ENCODE data around the gene SAP30BP. TPM values are rescaled to one million over a fixed set of nuclear protein-coding genes. Genes with fewer than 3 reads are reported as not detected.

SAP30BP gene
- total RNA-seq, 1 experiment from 2014 or later, result 149 TPM

GRCh38 chr17:75668489-75668888 is 1.4 kb downstream of the SAP30BP start:
- peak overlapping the region; percentile 79 to 83 for H3K4me3 ChIP-seq (replicated peaks in 1 of 2; ENCODE audit: low read depth in 1 of 2, low read length in 2 of 2)
- H2AFZ ChIP-seq (ENCODE audit: low read depth, low read length, poor library complexity, severe bottlenecking), result no peak overlapping the region
- peaks cover 13 to 19% of the 10 kb centered on the region in 2 experiments; a peak in 3 of 4 replicates for H3K4me1 ChIP-seq (ENCODE audit: control insufficient read depth in 1 of 2, insufficient read depth in 2 of 2, low read length in 2 of 2)
- peak overlapping the region; percentile 89 for H3K9ac ChIP-seq (ENCODE audit: low read length)
- no peak for DNase-seq (ENCODE audit: low read depth, low spot score)
- BruUV-seq (replicated peaks), result no TSS peak
- peak overlapping the region; percentile 81 for H3K4me2 ChIP-seq (ENCODE audit: low read length)
- H3K27me3 ChIP-seq (ENCODE audit: insufficient read depth, low read length), result no peaks in the 10 kb centered on the region
- no peaks in the 10 kb centered on the region for H3K9me3 ChIP-seq (ENCODE audit: control insufficient read depth in 1 of 2, insufficient read depth in 1 of 2, low read depth in 1 of 2, low read length in 2 of 2)
- H3K9me2 ChIP-seq (ENCODE audit: insufficient read depth), result no peaks in the 10 kb centered on the region
- ATAC-seq, result no peak
- ChIA-PET CTCF (interaction anchor here (1.2 to 2.3 kb wide), 2 partner anchors 80 to 81 kb away, joined by 4 to 5 read pairs; no protein-coding TSS in a partner anchor), POLR2A (interaction anchor here (0.8 to 1.4 kb wide), 4 partner anchors 15 to 35 kb away, joined by 3 read pairs; partner anchors contain the start of gene SMIM5), RAD21 (ENCODE audit: low non-redundant PET in 1 of 2, low total read pairs in 2 of 2, uncharacterized antibody in 2 of 2, unreplicated experiment in 2 of 2) (no interaction called here)
- TF ChIP-seq CTCF (IDR thresholded peaks at IDR 0.05 in 2 of 3, conservative IDR thresholded peaks at IDR 0.05 in 1 of 3; ENCODE audit: borderline replicate concordance in 1 of 3, insufficient read depth in 1 of 3, low read depth in 2 of 3, low read length in 2 of 3), result no peak
- no peak for TF ChIP-seq CBX3 (IDR thresholded peaks at IDR 0.05; ENCODE audit: low read depth)
- TF ChIP-seq EZH2phosphoT487 (IDR thresholded peaks at IDR 0.05; ENCODE audit: borderline replicate concordance), result no peak
- TF ChIP-seq SIN3A (IDR thresholded peaks at IDR 0.05; ENCODE audit: low read depth), result no peak
- no peak for TF ChIP-seq FOSL1 (IDR thresholded peaks at IDR 0.05; ENCODE audit: low read depth)
- TF ChIP-seq REST (IDR thresholded peaks at IDR 0.05; ENCODE audit: low read depth), result no peak
- no peak for TF ChIP-seq EZH2 (IDR thresholded peaks at IDR 0.05)
- TF ChIP-seq JUND (IDR thresholded peaks at IDR 0.05), result no peak
- TF ChIP-seq MAX (IDR thresholded peaks at IDR 0.05), result no peak
- TF ChIP-seq ZBTB33 (IDR thresholded peaks at IDR 0.05; ENCODE audit: extremely low read depth, insufficient replicate concordance, low read length), result no peak
- no peak for TF ChIP-seq ELF1 (IDR thresholded peaks at IDR 0.05; ENCODE audit: borderline replicate concordance, low read depth)
- TF ChIP-seq ZFX (IDR thresholded peaks at IDR 0.05), result no peak
- TF ChIP-seq SRF (IDR thresholded peaks at IDR 0.05; ENCODE audit: low read depth), result no peak
- no peak for TF ChIP-seq EGR1 (IDR thresholded peaks at IDR 0.05; ENCODE audit: low read depth)
- no peak for TF ChIP-seq CEBPB (IDR thresholded peaks at IDR 0.05; ENCODE audit: low read depth)
- peaks cover 83% of the 10 kb centered on the region for H3K79me2 ChIP-seq (ENCODE audit: insufficient read depth, low read length)
- H4K20me1 ChIP-seq (ENCODE audit: insufficient read depth), result 0 out of 2 replicates have a peak, but pooled peaks cover 4% of the 10 kb centered on the region
- no peak overlapping the region for H3K27ac ChIP-seq (ENCODE audit: low read depth, low read length)
- H3K36me3 ChIP-seq (ENCODE audit: control insufficient read depth in 1 of 2, insufficient read depth in 2 of 2, low read length in 2 of 2), result peaks cover 44 to 47% of the 10 kb centered on the region in 2 experiments
- intact Hi-C loops (cut with micrococcal nuclease), result no loop called here
